Measurements from ENCODE around the gene PSME1. TPM values are rescaled to one million over a fixed set of nuclear protein-coding genes. Genes with fewer than 3 reads are reported as not detected.

PSME1 gene
- 100 to 1,000 TPM; 414 to 418 TPM for total RNA-seq

DNA sequence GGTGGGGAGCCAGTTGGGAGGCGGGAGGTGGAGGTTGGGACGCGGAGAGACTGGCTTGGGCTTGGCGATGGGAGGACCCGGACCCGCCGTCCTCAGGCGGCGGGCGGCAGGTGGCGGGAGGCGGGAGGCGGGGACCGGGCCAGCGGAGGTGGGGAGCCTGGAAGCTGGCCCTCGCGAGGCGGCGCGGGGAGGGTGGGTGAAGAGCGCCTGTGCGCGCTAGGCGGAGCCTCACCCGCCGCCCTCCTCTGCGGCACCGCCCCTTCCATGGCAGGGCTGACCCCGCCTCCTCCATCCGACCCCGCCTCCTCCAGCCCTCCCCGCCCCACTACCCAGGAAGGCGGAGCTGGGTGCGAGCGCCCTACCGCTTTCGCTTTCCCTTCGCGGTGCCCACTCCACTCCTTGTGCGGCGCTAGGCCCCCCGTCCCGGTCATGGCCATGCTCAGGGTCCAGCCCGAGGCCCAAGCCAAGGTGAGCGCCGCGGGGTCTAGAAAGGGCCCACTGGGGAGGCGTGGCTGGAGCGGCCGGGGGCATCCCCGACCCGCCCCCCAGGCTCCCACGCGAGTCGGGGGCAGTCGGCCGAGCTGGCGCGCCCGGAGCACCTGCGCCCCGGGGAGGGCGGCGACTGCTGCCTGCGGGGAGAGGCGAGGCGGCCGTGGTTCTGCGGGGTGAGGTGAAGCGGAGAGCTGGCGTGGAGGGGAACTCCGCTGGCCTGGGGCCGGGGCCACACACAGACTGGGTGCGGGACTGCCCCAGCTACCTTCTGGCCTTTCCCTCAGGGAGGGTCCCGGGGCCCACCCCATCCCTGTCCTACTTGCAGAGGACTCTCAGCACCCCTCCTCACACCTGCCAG is at the start of gene PSME1:
PSME1 (plus strand) TSS at position 361 of the 850 bp plus-strand sequence; CDS start at position 430, 69 bp downstream.
- peak within 1 kb of the TSS; percentile 92 for H3K27ac Mint-ChIP-seq
- ChIA-PET CTCF (interaction anchor here (0.8 to 2.3 kb wide), 9 partner anchors 10 to 300 kb away, joined by 3 to 12 read pairs (median 4); partner anchors contain the start of genes CARMIL3, CIDEB, DCAF11 and NRL), POLR2A (interaction anchor here (0.6 to 3.1 kb wide), 11 partner anchors 10 to 1373 kb away, joined by 3 to 35 read pairs (median 4); partner anchors contain the start of genes DCAF11, IPO4, IRF9 and NRL)
- H3K9me3 Mint-ChIP-seq (ENCODE audit: low read depth), result no peaks in the 10 kb centered on the region
- peaks cover 50% of the 10 kb centered on the region for H3K4me1 Mint-ChIP-seq
- no peaks in the 10 kb centered on the region for H3K27me3 Mint-ChIP-seq
- intact Hi-C loops (cut with DNase I, micrococcal nuclease), result loop anchor here (1.0 to 5.0 kb wide), 9 partner anchors 10 to 296 kb away; partner anchors contain the start of genes DCAF11 (in 2 of the 2), IPO4 (in 2 of the 2), NRL (in 2 of the 2) and CHMP4A (in 1 of the 2)
- H3K36me3 Mint-ChIP-seq (ENCODE audit: low read depth), result peaks cover 45% of the 10 kb centered on the region
- DNase-seq, result peak; percentile 98
- peak within 1 kb of the TSS; percentile 92 for H3K4me3 Mint-ChIP-seq
- peak; percentile 95 for ATAC-seq

DNA sequence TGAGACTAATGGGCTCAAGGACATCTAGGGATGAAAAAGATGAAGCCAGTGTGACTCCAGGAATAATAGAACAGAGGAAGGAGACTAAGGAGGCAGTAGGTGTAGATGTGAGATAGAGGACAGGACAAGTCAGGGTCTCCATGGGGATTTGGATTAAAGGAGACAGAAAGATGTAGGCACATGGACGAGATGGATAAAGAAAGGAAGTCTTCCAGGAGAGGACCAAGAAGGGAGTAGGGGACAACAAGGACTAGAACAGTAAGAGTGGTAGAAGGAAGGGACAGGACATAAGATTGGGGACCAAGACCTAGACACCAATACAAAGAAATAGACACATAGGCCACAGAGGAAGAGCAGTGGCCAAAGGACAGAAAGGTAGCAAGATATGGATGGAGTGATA is 49.0 kb upstream of the PSME1 start:
- Mint-ChIP-seq H3K36me3 (ENCODE audit: low read depth) (no peaks in the 10 kb centered on the region), H3K4me3 (no peak overlapping the region), H3K4me1 (peaks cover 8% of the 10 kb centered on the region), H3K27me3 (no peaks in the 10 kb centered on the region), H3K27ac (no peak overlapping the region), H3K9me3 (ENCODE audit: low read depth) (no peaks in the 10 kb centered on the region)
- intact Hi-C loops (cut with DNase I, micrococcal nuclease), result no loop called here
- no peak for DNase-seq
- ATAC-seq, result no peak
- POLR2A ChIA-PET, result no interaction called here
- CTCF ChIA-PET, result interaction anchor here (0.9 to 1.8 kb wide), 5 partner anchors 14 to 27 kb away, joined by 3 to 4 read pairs (median 4); no protein-coding TSS in a partner anchor

DNA sequence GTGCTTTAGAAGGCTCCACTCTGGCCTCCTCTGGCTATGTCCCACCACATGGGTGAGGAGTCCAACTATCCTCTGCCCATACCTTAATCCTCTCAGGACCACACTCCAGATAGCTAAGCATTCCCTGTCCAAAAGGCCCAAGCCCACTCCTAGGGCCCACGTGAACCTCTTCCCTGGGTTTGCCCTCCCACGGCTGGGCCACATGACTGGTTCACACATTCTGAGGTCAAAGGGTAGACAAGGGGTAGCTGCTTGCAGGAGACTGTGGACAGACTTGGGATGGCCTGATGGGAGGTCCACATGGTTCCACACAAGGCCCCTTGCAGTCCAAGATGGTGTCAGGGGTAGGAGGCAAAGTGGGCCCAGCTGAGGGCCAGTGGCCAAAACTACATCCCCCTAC is 47.9 kb upstream of the PSME1 start:
- no peaks in the 10 kb centered on the region for H3K27me3 Mint-ChIP-seq
- H3K4me3 Mint-ChIP-seq, result no peak overlapping the region
- H3K4me1 Mint-ChIP-seq, result peaks cover 8% of the 10 kb centered on the region
- ATAC-seq (no peak), DNase-seq (no peak)
- no peaks in the 10 kb centered on the region for H3K36me3 Mint-ChIP-seq (ENCODE audit: low read depth)
- no peaks in the 10 kb centered on the region for H3K9me3 Mint-ChIP-seq (ENCODE audit: low read depth)
- POLR2A ChIA-PET, result no interaction called here
- intact Hi-C loops (cut with DNase I, micrococcal nuclease), result no loop called here
- CTCF ChIA-PET, result interaction anchor here (0.9 to 12.4 kb wide), 2 partner anchors 19 to 30 kb away, joined by 4 to 189 read pairs; no protein-coding TSS in a partner anchor
- H3K27ac Mint-ChIP-seq, result no peak overlapping the region

DNA sequence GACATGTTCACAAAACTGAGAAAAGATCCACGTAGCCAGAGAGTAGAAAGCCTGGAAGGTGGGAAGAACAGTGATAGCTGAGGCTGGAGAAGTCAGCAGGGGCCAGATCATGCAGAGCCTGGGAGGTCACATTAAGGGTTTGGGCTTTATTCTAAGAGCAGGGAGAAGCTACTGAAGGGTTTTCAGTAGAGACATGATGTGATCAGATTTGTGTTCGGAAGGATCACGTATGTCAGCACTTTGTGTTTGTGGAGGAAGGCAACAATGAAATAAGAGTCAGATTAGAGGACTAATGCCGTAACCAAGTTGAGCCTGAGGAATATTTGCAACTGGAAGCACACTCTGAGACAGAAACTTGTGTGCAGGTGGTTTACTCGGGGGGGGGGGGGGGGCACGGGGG is 46.1 kb upstream of the PSME1 start:
- Mint-ChIP-seq H3K27ac (no peak overlapping the region), H3K4me3 (no peak overlapping the region), H3K9me3 (ENCODE audit: low read depth) (no peaks in the 10 kb centered on the region), H3K4me1 (peaks cover 14% of the 10 kb centered on the region), H3K27me3 (no peaks in the 10 kb centered on the region), H3K36me3 (ENCODE audit: low read depth) (peaks cover under 1% of the 10 kb centered on the region)
- ATAC-seq (no peak), DNase-seq (no peak)
- ChIA-PET CTCF (interaction anchor here (0.7 to 12.4 kb wide), 19 partner anchors 9 to 152 kb away, joined by 3 to 189 read pairs (median 5); partner anchors contain the start of genes CARMIL3, EMC9, IRF9 and PSME1), POLR2A (interaction anchor here (1.0 to 1.1 kb wide), 2 partner anchors 8 to 24 kb away, joined by 3 read pairs; no protein-coding TSS in a partner anchor)
- intact Hi-C loops (cut with DNase I, micrococcal nuclease), result loop anchor here (1.0 to 5.0 kb wide), 3 partner anchors 32 to 103 kb away; partner anchors contain the start of gene DHRS4L2 (in 1 of the 2)

DNA sequence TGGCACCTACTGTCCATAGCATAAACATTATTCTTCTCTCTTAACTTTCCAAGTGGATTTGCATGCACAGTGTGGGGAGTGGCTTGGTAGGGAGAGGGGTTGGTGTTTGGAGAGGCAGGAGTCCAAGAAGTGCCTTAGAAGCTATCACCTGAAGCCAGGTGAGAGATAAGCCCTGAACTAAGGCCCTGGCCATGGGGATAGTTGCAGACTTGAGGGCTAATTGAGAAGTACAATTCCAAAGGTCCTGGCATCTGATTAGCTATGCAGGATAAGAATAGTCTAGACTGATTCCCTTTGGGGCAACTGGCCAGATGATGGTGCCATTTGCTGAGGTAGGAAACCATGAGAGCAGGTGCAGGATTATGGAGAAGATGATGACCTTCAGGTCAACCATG is 43.9 kb upstream of the PSME1 start:
- intact Hi-C loops (cut with DNase I, micrococcal nuclease), result loop anchor here in 1 of 2 experiments (5.0 kb wide), 1 partner anchor 105 kb away; the partner anchor contains the start of gene DHRS4L2
- ATAC-seq (no peak), DNase-seq (no peak)
- Mint-ChIP-seq H3K4me3 (no peak overlapping the region), H3K4me1 (peaks cover 26% of the 10 kb centered on the region), H3K27ac (peak overlapping the region; percentile 85), H3K9me3 (ENCODE audit: low read depth) (no peaks in the 10 kb centered on the region), H3K27me3 (no peaks in the 10 kb centered on the region), H3K36me3 (ENCODE audit: low read depth) (peaks cover 19% of the 10 kb centered on the region)
- CTCF ChIA-PET, result interaction anchor here (0.7 to 12.4 kb wide), 15 partner anchors 10 to 460 kb away, joined by 3 to 189 read pairs (median 5); partner anchors contain the start of genes CARMIL3, CPNE6, DCAF11 and NRL
- POLR2A ChIA-PET, result interaction anchor here (0.7 to 0.9 kb wide), 2 partner anchors 23 to 340 kb away, joined by 3 to 4 read pairs; partner anchors contain the start of genes DCAF11 and NRL

DNA sequence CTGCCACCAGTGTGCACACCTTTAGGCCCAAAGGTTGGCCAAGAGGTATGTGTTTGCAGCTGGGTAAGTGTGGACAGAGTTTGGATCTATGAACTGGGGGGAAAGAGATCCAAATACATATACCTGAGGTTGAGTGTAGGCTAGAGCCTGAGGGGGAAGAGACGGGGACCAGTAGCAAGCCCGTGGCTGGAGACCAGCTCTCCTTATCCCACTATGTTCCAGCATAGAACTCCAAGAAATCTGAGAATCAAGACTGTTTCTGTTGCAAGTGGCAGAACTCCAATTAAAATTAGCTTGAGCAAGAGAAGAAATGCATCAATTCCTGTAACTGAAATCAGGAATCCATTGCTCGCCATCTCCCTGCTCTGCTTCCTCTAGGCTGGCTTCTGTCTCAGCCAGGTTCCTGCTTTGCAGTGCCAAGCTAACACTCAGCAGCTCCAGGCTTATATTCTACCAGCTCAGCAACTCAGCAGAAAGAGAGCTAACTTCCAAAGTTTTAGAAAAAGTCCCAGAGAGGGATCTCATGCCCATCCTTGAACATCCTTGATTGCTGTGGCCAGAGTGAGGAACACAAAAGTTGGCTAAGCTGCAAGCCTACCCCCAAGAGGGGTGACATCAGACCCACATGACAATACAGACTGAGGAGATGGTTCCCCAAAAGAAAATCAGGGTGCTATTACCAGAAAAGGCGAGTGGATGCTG is 43.3 kb upstream of the PSME1 start:
- H3K4me3 Mint-ChIP-seq, result peak overlapping the region; percentile 85
- no peak for ATAC-seq
- peaks cover 26% of the 10 kb centered on the region for H3K4me1 Mint-ChIP-seq
- no peaks in the 10 kb centered on the region for H3K9me3 Mint-ChIP-seq (ENCODE audit: low read depth)
- H3K36me3 Mint-ChIP-seq (ENCODE audit: low read depth), result peaks cover 19% of the 10 kb centered on the region
- intact Hi-C loops (cut with DNase I, micrococcal nuclease), result loop anchor here in 1 of 2 experiments (5.0 kb wide), 1 partner anchor 105 kb away; the partner anchor contains the start of gene DHRS4L2
- no peaks in the 10 kb centered on the region for H3K27me3 Mint-ChIP-seq
- no peak for DNase-seq
- H3K27ac Mint-ChIP-seq, result peak overlapping the region; percentile 85
- ChIA-PET CTCF (interaction anchor here (0.7 to 12.4 kb wide), 16 partner anchors 10 to 461 kb away, joined by 3 to 189 read pairs (median 4); partner anchors contain the start of genes CPNE6, DCAF11, NRL and PSME1), POLR2A (interaction anchor here (0.5 to 2.9 kb wide), 4 partner anchors 12 to 339 kb away, joined by 3 to 12 read pairs (median 5); partner anchors contain the start of genes DCAF11 and NRL)

DNA sequence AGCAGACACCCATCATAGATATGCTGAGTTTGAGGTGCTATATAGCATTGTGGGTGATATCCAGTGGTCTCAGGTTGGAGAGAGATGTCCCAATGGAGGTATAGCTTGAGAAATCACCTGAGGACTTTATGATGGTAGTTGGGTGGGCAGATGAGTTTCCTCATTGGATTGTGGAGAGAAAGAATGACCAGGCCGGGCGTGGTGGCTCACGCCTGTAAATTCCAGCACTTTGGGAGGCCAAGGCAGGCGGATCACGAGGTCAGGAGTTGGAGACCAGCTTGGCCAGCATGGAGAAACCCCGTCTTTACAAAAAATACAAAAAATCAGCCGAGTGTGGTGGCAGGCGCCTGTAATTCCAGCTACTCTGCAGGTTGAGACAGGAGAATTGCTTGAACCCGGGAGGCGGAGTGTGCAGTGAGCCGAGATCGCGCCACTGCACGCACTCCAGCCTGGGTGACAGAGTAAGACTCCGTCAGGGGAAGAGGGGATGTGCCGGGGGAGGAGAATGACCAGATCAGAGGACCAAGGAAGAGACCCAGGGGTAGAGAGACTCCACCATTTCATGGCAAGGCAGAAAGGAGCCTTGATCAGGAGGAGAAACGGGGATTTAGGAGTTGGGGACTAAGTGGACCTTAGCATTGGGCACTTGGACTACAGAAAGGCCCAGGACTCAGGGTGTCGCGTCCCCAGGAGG is 42.6 kb upstream of the PSME1 start:
- Mint-ChIP-seq H3K27ac (peak overlapping the region; percentile 85), H3K9me3 (ENCODE audit: low read depth) (no peaks in the 10 kb centered on the region), H3K27me3 (no peaks in the 10 kb centered on the region), H3K4me3 (peak overlapping the region; percentile 85), H3K4me1 (peaks cover 26% of the 10 kb centered on the region), H3K36me3 (ENCODE audit: low read depth) (peaks cover 23% of the 10 kb centered on the region)
- ATAC-seq, result no peak
- ChIA-PET CTCF (interaction anchor here (0.7 to 12.4 kb wide), 14 partner anchors 9 to 291 kb away, joined by 3 to 189 read pairs (median 4); partner anchors contain the start of genes CPNE6, DCAF11, IRF9 and NRL), POLR2A (interaction anchor here (0.5 to 2.9 kb wide), 9 partner anchors 13 to 67 kb away, joined by 3 to 13 read pairs (median 6); partner anchors contain the start of genes DCAF11, EMC9, IRF9 and NRL)
- DNase-seq, result no peak
- intact Hi-C loops (cut with DNase I, micrococcal nuclease), result loop anchor here in 1 of 2 experiments (5.0 kb wide), 1 partner anchor 106 kb away; the partner anchor contains the start of gene DHRS4L2

DNA sequence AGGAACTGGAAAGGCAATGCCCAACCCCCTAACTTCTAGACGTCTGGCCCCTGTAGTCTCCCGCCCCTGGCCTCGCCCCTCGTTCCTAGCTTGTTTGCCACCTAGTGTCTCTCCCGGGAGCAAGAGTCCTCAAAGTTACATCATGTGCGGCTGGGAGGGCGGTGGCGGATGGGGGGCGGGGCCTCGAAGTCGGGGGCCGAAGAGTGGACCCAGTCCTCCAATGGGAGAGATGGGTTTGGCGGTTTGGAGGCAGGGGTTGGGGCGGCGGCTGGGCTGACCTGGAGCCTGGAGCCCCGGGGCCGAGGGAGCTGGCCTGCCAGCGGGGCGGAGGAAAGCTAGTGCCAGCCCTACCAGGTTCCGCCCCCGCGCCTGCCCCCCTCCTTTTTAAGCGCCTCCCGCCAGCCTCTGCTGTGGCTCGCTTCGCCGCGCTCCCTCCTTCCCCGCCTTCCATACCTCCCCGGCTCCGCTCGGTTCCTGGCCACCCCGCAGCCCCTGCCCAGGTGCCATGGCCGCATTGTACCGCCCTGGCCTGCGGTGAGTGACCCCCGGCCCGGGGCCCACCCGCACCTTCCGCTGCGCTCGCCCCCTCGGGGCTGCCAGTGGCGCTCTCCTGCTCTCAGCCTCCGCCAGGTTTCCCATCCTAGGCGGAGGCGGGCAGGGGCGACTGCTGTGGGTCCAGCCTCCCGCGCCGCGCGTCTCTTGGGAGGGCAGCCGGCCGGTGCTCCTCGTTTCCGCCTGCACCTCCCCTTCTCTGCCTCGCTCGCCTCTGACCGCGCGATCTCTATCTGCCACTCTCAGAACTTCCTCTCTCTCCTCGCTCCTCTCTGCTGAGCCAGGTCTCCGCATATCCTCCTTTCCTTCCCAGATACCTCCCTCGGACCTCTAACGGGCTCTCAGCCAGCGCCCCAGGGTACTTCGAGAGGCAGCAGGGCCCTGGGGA is 41.8 kb upstream of the PSME1 start, which contains the start of gene PCK2:
PCK2 (plus strand) TSS at position 411 of the 940 bp plus-strand sequence; CDS start at position 506, 95 bp downstream.
- ATAC-seq (peak; percentile 87), DNase-seq (peak; percentile 95)
- ChIA-PET CTCF (interaction anchor here (0.8 to 12.4 kb wide), 9 partner anchors 13 to 79 kb away, joined by 3 to 189 read pairs (median 4); partner anchors contain the start of genes DCAF11, IRF9 and NRL), POLR2A (interaction anchor here (0.6 to 2.9 kb wide), 11 partner anchors 12 to 105 kb away, joined by 3 to 13 read pairs (median 5); partner anchors contain the start of genes DCAF11, DHRS4L2, EMC9 and IRF9)
- Mint-ChIP-seq H3K4me3 (peak within 1 kb of the TSS; percentile 85), H3K27ac (peak within 1 kb of the TSS; percentile 95), H3K36me3 (ENCODE audit: low read depth) (peaks cover 23% of the 10 kb centered on the region), H3K27me3 (no peaks in the 10 kb centered on the region), H3K4me1 (peaks cover 26% of the 10 kb centered on the region), H3K9me3 (ENCODE audit: low read depth) (no peaks in the 10 kb centered on the region)
- intact Hi-C loops (cut with DNase I, micrococcal nuclease), result loop anchor here (1.0 to 5.0 kb wide), 13 partner anchors 13 to 527 kb away; partner anchors contain the start of genes DCAF11 (in 2 of the 2), DHRS4L2 (in 2 of the 2), NRL (in 2 of the 2) and AP1G2 (in 1 of the 2)

DNA sequence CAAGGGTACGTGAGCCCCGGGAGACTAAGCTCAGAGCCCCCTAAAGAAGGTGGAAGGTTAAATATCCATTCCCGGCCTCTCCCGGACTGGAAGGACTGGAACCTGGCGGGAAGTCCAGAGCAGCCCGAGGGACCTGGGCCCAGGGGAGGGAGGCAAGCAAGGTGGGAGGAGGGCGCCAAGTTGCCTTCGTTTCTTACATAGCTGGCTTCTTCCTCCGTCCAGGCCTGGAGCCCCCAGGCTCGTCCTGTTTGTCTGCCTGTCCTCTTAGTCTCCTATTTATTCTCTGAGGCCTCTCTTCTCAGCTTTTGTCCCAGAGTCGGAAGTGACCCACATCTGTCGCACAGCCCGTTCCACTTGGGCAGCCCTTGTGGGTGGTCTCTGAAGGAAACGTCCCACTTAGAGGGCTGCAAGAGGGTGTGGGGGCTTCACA is 41.1 kb upstream of the PSME1 start:
- no peaks in the 10 kb centered on the region for H3K27me3 Mint-ChIP-seq
- H3K27ac Mint-ChIP-seq, result peak overlapping the region; percentile 95
- H3K4me1 Mint-ChIP-seq, result peaks cover 26% of the 10 kb centered on the region
- ChIA-PET CTCF (interaction anchor here (0.6 to 12.4 kb wide), 8 partner anchors 13 to 1000 kb away, joined by 3 to 189 read pairs (median 18); partner anchors contain the start of genes ACIN1, C14orf119, CARMIL3 and DCAF11), POLR2A (interaction anchor here (0.9 to 2.9 kb wide), 9 partner anchors 12 to 106 kb away, joined by 3 to 13 read pairs (median 5); partner anchors contain the start of genes DCAF11, DHRS4L2, EMC9 and IRF9)
- H3K9me3 Mint-ChIP-seq (ENCODE audit: low read depth), result no peaks in the 10 kb centered on the region
- H3K4me3 Mint-ChIP-seq, result peak overlapping the region; percentile 85
- peak; percentile 27 for DNase-seq
- peaks cover 29% of the 10 kb centered on the region for H3K36me3 Mint-ChIP-seq (ENCODE audit: low read depth)
- ATAC-seq, result no peak
- intact Hi-C loops (cut with DNase I, micrococcal nuclease), result loop anchor here (1.0 to 5.0 kb wide), 14 partner anchors 13 to 528 kb away; partner anchors contain the start of genes DCAF11 (in 2 of the 2), DHRS4L2 (in 2 of the 2), NRL (in 2 of the 2) and AP1G2 (in 1 of the 2)

Measured in activated CD4-positive, alpha-beta T cell treated with anti-CD3 and anti-CD28 coated beads for 36 hours (primary cell).